Measurements from ENCODE around the gene POMT2.
"Not testable (repeated sequence)": the region's sequence is repeated elsewhere in the genome, so short reads cannot be mapped to it uniquely, and the experiment has no call there.

The POMT2 gene

GRCh38 chr14:77324816-77325745 is 4.4 kb upstream of the POMT2 start:
- DNase-seq, result no peak

- no peak for DNase-seq
Observed at GRCh38 chr14:77324289-77324688, 3.6 kb upstream of the POMT2 start.

GRCh38 chr14:77323571-77323970 is 2.9 kb upstream of the POMT2 start:
- no peak for DNase-seq

- DNase-seq, result no peak
Observed at GRCh38 chr14:77322951-77323350, 2.3 kb upstream of the POMT2 start.

GRCh38 chr14:77322250-77322902 is 1.7 kb upstream of the POMT2 start:
- DNase-seq, result no peak

- DNase-seq, result no peak
Observed at GRCh38 chr14:77319422-77319821, 1.3 kb downstream of the POMT2 start.

DNA sequence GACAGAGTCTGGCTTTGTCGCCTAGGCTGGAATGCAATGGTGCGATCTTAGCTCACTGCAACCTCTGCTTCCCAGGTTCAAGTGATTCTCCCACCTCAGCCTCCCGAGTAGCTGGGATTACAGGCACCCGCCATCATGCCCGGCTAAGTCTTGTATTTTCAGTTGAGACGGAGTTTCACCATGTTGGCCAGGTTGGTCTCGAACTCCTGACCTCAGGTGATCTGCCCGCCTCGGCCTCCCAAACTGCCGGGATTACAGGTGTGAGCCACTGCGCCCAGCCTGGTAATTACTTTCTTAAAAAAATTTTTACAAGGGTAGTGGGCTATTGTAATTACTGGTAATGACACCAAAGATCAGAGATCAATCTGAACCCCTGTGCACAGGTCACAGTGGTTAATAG is 1.9 kb downstream of the POMT2 start:
- DNase-seq, result not testable (repeated sequence)

GRCh38 chr14:77318006-77318553 is 2.6 kb downstream of the POMT2 start:
- DNase-seq, result no peak

DNA sequence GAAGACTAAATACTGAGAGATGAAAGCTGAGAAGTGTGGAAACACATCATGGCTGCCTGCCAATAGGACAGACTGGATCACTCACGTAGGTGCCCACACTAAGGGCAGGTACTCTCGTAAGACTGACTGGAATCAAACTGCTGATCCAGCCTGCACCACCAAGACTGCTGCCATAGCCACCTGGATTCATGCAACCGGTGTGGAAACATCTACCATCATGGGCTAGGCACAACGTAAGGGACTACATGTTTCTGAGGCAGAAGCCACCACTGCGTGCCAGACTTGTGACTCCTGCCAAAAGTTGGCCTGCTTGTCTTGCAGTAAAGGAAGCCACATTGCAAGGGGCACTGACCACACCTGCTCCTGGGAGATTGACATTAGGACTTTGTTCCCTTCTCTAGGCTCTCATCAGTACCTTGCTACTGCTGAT is 3.8 kb downstream of the POMT2 start:
- DNase-seq, result no peak

DNA sequence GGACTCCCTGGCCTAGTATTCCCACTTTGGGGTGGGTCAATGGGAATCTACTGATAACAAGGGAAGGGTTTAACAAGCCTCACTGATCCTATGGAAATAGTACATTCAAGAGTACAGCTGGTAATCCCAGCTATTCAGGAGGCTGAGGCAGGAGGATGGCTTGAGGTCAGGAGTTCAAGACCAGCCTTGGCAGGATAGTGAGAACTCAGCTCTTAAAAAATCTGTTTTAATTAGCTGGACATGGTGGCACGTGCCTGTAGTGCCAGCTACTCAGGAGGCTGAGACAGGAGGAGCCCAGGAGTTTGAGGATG is 4.5 kb downstream of the POMT2 start:
- no peak for DNase-seq

DNA sequence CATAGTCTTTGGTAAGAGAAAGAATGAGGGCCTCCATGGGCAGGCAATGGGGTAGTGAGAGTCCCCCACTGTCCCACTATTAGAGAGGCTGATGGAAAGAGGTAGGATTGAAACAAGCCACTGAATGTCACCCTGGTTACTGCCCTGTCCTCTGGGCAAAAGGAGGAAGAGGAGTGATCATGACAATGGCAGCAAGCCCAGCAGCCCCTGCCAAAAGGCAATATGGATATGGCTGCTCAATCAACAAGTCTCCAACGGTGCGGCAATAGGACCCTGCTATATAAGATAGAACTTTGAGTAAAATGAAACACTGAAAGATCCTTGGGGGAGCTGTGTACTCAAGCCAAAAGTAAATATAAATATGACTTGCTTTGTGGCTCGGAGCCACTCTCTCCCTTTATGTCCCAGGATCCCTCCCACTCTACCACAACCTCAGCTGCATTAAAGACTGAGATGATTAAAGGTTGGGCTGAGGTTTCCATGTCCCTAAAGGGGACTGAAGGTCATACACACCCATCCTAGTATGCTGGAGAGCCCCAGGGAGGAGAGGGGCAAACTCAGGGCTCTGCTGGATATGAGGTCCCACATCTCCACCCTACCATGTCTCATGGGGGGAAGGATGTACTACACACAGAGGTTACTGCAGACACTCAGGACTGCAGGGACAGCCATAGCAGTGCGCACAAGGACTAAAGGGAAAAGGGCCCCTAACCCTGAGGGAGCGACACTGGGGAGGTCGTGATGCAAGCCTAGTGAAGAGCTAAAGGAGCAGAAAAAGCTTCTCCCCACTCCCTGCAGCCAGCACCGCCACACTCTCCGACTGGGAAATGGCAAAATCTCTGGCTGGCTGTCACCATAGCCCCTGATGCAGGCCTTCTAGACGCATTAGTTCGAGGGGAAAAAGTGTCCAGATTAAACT is 5.9 kb downstream of the POMT2 start:
- no peak for DNase-seq

DNA sequence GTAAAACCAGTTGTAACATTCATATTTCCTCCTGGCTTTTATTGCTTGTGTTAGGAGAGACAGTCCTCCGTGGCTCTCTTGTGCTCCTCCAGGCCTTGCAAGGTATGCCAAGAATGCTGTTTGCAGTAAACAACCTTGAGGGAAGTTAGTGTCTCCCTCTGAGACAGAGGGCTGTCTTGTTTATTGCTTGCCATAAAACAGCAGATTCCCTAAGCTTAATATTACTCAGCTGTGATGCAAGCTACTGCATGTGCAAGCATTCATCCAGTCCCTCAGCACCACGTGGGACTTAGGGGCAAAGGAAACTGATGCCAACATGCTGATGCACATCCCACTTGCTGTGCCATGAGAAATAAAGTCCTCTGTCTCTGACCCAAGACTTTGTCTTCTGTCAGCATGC is 6.6 kb downstream of the POMT2 start:
- DNase-seq, result peak; percentile 81

DNA sequence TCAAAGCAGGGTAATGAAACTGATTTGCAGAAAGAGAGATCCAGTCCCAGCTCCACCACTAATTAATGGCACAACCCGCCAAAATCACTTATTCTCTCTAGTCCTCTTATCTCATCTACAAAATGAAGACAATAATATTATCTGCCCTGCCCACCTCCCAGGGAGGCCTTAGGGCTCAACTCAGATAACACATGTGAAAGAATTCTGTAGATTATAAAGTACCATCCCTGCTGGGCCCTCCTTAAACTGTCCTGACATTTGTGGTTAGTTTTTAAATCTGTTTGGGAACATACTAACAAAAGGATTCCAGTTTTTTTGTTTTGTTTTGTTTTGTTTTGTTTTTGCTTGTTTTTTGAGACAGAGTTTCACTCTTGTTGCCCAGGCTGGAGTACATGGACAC is 7.3 kb downstream of the POMT2 start:
- DNase-seq, result no peak

DNA sequence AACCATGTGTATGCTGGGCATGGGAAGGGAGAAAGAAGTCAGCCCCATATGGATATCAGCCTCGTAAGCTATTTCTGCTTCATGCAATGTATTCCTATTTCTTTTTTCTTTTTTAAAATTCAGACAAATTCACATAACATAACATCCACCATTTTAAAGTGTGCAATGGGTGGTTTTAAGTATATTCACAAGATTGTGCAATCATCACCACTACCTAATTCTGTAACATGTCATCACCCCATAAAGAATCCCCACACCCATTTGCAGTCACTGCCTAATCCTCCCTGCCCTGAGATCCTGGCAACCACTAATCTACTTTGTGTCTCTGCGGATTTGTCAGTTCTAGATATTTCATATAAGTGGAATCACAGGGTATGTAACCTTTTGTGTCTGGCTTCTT is 9.5 kb downstream of the POMT2 start:
- peak; percentile 60 for DNase-seq

DNA sequence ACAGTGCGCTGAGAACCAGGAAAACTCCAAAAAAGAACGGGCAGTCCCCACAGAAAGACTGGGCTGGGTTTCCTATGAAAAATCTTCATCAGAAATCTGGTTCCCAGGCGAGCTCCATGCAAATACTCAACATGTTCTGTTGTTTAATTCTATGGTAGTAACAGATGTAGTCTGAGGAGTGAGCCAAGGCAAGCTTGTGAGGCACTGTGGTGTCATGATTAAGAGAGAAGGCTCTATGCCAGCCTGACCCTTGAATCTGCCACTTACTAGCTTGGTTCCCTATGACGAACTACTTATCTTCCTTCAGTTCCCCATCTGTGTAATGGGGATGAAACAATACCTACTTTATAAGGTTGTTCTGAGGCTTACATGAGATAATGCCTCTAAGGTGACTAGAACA is 10.7 kb downstream of the POMT2 start:
- DNase-seq, result no peak

DNA sequence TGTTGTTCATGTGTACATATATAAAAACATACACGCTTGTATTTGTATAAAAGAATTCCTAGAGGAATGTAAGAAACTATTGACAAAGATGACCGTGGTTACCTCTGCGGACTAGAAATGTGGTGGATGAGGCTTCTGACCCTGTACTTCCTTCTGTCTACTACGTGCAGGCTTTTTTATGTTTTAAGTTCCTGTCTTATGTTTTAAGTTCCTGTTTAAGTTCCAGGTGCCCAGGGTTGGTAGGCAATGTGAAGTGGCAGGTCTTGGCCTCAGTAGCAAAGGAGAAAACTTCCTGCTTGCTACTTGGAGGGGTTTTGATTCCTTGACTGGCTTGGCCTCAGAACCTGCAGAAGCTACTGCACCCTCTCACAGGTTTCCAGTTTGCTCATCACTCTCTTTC is 11.6 kb downstream of the POMT2 start:
- no peak for DNase-seq

DNA sequence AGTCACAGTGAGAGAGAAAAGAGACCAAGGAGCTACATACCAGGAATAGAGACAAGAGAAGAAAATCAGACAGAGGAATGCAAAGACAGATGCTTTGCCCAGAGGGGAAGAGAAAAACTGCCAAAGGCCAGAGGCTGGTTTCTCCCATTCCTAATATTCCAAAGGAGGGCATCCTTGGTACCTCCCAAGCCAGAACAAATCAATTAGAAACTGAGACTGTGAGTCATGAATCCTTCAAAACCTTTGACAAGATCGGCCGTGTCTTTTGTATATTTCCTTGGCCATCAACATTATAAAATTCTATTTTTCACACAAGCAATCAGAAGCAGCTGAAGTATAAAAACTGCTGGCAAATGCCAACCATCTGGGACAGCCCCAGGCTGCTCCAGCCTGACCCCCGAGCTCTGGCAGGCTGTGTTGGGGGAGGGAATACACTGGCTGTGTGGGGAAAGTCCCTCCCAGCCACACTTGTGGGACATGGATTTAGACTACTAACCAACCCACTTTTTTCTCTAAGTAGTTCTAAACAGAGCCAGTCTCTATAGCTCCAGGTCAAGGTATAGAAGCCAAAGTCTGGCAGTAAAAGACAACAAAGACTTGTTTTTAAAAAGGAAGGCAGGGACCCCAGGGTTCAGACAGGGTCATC is 13.7 kb downstream of the POMT2 start:
- DNase-seq, result no peak

GRCh38 chr14:77306416-77306815 is 14.3 kb downstream of the POMT2 start:
- no peak for DNase-seq

GRCh38 chr14:77305696-77306095 is 15.0 kb downstream of the POMT2 start:
- no peak for DNase-seq

DNA sequence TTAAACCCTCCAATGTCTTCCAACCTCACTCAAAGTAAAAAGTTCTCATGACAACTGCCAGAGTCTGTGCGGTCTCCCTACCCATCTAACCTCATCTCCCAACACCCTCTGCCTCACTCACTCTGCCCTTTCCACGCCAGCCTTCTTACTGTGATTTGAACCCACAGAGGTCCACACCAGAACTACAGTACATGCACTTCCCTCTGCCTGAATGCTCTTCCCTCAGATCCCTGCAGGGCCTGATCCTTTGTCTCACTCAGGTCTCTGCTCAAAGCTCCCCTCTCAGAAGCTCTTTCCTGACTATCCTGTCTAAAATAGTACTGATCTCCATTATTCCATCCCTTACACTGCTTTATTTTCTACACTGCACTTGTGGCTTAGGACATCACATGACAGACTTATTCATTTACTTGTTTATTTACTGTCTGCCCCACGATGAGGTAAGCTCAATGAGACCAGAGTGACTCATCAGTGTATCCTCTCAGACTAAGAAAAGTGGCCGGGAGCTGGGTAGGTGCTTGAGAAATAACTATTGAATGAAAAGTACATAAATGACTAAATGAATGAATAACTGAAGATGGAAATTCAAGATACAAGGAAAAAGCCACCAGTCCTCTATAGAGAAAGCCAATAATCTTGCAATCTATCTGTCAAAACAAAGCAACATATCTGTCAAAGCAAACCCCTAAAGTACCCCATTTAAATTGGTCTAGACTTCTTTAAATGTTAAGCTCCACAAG is 17.1 kb downstream of the POMT2 start:
- DNase-seq, result peak; percentile 97

DNA sequence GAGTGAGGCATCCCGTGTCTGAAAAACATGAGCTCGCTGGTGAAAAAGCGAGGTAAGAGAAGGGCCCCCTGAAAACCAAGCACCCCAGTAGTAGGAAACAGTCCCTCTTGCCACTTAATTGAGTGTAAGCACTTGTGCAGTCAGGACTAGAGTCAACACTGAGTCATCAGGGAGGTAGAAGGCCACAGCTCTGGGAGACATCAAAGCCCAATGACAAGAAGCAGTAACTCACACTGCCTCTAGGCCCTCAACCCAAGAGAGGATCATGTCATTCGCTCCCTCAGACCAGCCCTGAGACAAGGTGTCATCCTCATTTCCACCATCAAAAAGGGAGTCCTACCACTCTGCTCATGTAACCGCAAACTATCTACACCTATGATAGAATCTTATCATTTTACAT is 17.8 kb downstream of the POMT2 start:
- DNase-seq, result peak; percentile 71

DNA sequence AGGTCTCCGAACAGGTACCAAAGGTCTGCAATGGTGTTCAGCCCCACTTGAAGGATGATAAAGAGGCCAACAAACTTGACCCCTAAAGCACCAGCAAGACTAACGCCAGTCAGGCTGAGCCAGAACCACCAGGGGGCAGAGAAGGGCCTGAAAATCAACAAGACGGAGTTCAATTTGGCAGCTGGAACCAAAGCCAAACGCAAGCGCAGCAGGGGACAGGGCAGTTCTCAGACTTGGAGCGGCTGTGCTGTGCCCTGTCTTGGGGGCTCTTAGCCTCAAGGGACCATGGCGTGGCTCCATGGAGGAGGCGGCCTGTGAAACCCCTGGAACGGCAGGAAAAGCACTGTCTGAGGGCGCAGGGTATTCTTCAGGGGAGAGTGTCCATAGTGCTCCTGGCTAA is 19.6 kb downstream of the POMT2 start:
- DNase-seq, result peak; percentile 80

Data from inflammatory macrophage treated with lipopolysaccharide for 4 hours (primary cell).